Body of pancreas (tissue), 4 donors: ENCODE measurements around the gene EPHB1. TPM values are rescaled to one million over a fixed set of nuclear protein-coding genes. Genes with fewer than 3 reads are reported as not detected.

Experiments used
- ATAC-seq: fragments of 150-250 bp; one replicate; pipeline ENCODE4 v1.9.1; 2016
- DNase-seq, 4 donors: peaks; one replicate each; pipeline ENCODE4 v3.0.0-alpha.2; 2019
- H3K27ac ChIP-seq, 4 donors: fragments of 200-600 bp; sonication (generic); 1 replicate in 3 of 4; 2 replicates in 1 of 4; pipeline versions ENCODE4 v1.5.1 to v1.6.1; 2016 to 2019; ENCODE audit warnings: mild to moderate bottlenecking in 1 of 4, mixed read lengths in 1 of 4, moderate library complexity in 1 of 4
- H3K27me3 ChIP-seq, 2 donors: fragments of 200-600 bp; sonication (generic); one replicate each; pipeline ENCODE4 v1.6.0; 2016; ENCODE audit warnings: mild to moderate bottlenecking in 1 of 2
- H3K36me3 ChIP-seq, 2 donors: fragments of 200-600 bp; sonication (generic); replicated peaks in 1 of 2; 2 replicates each; pipeline ENCODE4 v1.5.1; 2016; ENCODE audit warnings: low read depth in 2 of 2; ENCODE audit not compliant: insufficient read depth in 1 of 2
- H3K4me1 ChIP-seq: fragments of 200-600 bp; sonication (generic); one replicate; pipeline ENCODE4 v1.6.0; 2016
- H3K4me3 ChIP-seq, 2 donors: fragments of 200-600 bp; sonication (generic); 1 replicate in 1 of 2; 2 replicates in 1 of 2; pipeline ENCODE4 v1.5.1; 2016 to 2019
- H3K9me3 ChIP-seq, 3 donors: fragments of 200-600 bp; sonication (generic); 1 replicate in 2 of 3; 2 replicates in 1 of 3; pipeline ENCODE4 v1.5.1; 2016
- POLR2A ChIP-seq, 3 donors: fragments of 450-650 bp; IDR thresholded peaks; one replicate each; pipeline ENCODE4 v1.6.1; 2016; ENCODE audit warnings: antibody characterized with exemption in 3 of 3, mild to moderate bottlenecking in 2 of 3
- WGBS, 2 donors: methylation state at CpG; one replicate each; pipeline ENCODE4 v1.1.5; 2017; 5-methylcytosine and 5-hydroxymethylcytosine counted together
- intact Hi-C: fragments of 100-400 bp; cut with DNase I; formaldehyde crosslinking; loops from one replicate; pipeline ENCODE4 v1.15.1; 2023
- total RNA-seq, 2 donors: library from RNA; depleted of rRNA; stranded (reverse); fragments of >200 nt; gene quantifications; one replicate each; pipeline ENCODE4 v1.1.0, GENCODE V29; 2016
- TF ChIP-seq, protein P1 (sequence below), 7 experiments: fragments of 450-650 bp in 4 of 7; fragments of 200-600 bp in 3 of 7; sonication (generic) in 3 of 7; IDR thresholded peaks; one replicate each; pipeline ENCODE4 v1.5.1; 2016 to 2019; ENCODE audit warnings: antibody characterized with exemption in 7 of 7

The EPHB1 gene
- total RNA-seq, 2 donors from 2014 or later = 1.3 TPM; not detected in 1

DNA sequence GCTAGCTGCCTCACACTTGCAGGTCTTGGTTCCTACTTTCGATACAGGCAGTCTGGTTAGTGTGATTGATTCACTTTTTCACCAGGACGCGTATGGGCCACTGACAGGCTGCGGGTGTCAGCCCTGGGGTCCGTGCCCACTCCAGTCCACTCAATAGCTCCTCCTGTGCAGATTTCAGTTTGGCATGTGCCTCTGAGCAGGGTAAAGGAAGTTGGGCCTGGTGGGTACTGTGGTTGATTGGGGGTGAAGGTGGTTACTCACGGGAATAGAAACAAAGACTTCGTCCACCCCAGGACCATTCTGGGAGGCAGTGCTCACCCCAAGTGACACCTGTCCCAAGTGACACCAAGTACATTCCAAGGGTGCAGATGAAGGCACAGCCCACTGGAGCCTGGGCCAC is 62.3 kb downstream of the EPHB1 start:
- Histone ChIP-seq H3K4me3 (no peak overlapping the region), H3K27me3 (no peaks in the 10 kb centered on the region), H3K4me1 (no peaks in the 10 kb centered on the region), H3K27ac (no peak overlapping the region), H3K9me3 (no peaks in the 10 kb centered on the region), H3K36me3 (no peaks in the 10 kb centered on the region)
- TF ChIP-seq, protein P1, sequence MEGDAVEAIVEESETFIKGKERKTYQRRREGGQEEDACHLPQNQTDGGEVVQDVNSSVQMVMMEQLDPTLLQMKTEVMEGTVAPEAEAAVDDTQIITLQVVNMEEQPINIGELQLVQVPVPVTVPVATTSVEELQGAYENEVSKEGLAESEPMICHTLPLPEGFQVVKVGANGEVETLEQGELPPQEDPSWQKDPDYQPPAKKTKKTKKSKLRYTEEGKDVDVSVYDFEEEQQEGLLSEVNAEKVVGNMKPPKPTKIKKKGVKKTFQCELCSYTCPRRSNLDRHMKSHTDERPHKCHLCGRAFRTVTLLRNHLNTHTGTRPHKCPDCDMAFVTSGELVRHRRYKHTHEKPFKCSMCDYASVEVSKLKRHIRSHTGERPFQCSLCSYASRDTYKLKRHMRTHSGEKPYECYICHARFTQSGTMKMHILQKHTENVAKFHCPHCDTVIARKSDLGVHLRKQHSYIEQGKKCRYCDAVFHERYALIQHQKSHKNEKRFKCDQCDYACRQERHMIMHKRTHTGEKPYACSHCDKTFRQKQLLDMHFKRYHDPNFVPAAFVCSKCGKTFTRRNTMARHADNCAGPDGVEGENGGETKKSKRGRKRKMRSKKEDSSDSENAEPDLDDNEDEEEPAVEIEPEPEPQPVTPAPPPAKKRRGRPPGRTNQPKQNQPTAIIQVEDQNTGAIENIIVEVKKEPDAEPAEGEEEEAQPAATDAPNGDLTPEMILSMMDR (IDR thresholded peaks at IDR 0.05) = no peak
- 67% methylated on average over 7 of the region's 7 CpGs for WGBS, 2 donors
- ATAC-seq = no peak
- DNase-seq = no peak
- intact Hi-C loops = no loop called here

DNA sequence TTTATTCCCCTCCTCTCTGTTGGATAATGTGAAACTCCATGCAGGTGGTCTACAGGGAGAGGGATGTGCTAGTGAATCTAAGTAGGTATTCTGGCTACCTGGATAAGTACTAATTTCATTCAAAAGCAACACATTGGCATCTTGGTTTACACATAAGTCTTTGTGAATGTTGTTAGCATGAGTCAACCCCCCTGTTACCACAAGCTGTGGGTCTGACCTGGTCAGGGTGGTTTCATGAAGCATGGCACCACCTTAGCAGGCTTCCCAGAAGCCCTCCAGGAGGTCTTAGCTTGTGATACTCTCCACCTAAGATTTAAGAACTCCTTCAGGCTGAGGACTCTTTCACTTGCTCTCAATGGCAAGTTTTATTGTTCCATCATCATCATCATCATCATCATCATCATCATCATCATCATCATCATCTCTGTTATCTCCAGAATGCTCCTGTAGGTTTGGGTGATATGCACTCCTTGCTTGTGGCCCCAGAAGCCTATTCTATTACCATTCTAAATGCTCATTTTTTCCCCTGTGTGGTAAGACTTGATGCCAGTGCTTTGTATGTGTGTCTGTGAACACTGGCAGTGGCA is 62.8 kb downstream of the EPHB1 start:
- H3K4me1 ChIP-seq = no peaks in the 10 kb centered on the region
- DNase-seq (no peak), ATAC-seq (no peak)
- H3K9me3 ChIP-seq = no peaks in the 10 kb centered on the region
- intact Hi-C loops = no loop called here
- no peaks in the 10 kb centered on the region for H3K36me3 ChIP-seq
- TF ChIP-seq, protein P1 (IDR thresholded peaks at IDR 0.05) = no peak
- H3K27me3 ChIP-seq = no peaks in the 10 kb centered on the region
- H3K27ac ChIP-seq = no peak overlapping the region
- H3K4me3 ChIP-seq = no peak overlapping the region

DNA sequence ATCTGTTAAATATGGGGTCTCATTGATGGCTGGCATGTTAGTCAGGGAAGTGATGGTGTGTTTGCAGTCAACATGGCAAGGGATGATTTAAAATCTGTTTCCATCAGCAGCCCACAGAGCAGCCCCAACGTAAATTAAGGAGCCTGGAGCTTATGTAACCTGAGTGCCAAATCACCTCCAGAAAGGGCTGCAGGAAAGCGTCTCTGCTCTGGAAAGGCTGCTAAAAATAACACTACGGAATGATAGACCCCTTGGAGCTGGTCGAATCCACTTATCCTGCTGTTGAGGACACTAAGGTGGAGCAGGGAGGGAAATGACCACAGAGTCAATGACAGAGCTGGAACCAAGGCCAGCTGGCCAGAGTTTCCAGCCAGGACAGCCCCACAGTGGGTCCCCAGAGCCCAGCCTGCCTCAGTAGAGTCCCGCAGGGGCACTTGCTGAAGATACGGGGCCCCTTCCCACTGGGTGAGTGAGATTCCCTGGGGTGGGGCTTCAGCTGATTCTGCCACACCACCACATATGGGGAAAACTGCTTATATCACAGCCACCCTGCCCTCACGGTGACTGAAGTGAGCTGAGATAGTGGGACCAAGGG is 63.5 kb downstream of the EPHB1 start:
- TF ChIP-seq, protein P1 (IDR thresholded peaks at IDR 0.05) = no peak
- TF ChIP-seq POLR2A (IDR thresholded peaks at IDR 0.05) = no peak
- H3K4me3 ChIP-seq = no peak overlapping the region
- WGBS, 2 donors = 51 to 55% methylated on average over 7 of the region's 7 CpGs
- H3K9me3 ChIP-seq = no peaks in the 10 kb centered on the region
- no peaks in the 10 kb centered on the region for H3K4me1 ChIP-seq
- H3K27me3 ChIP-seq = no peaks in the 10 kb centered on the region
- ATAC-seq = no peak
- no peak for DNase-seq
- H3K27ac ChIP-seq = no peak overlapping the region
- no peaks in the 10 kb centered on the region for H3K36me3 ChIP-seq
- intact Hi-C loops = no loop called here

DNA sequence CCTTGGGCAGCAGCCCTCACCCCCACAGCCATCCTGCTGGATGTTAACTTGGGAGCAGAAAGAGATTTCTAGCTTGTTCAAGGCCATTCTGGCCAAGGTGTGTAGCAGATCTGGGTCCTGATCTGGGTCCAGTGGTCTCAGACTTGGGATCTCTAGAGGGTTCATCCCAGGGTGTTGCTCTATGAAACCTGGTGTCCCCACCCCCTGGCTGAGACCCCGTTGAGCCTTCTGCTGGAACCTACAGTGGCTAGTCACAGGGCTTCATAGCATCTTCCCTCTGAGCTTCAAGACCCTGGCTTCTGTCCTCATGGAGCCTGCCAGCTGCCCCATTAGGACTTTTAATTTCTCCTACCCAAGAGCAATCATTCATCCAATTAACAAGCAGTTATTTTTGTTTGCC is 64.3 kb downstream of the EPHB1 start:
- intact Hi-C loops = no loop called here
- 31 to 60% methylated on average over 1 of the region's 1 CpG for WGBS, 2 donors
- Histone ChIP-seq H3K27ac (no peak overlapping the region), H3K4me3 (no peak overlapping the region), H3K36me3 (no peaks in the 10 kb centered on the region), H3K9me3 (no peaks in the 10 kb centered on the region), H3K27me3 (no peaks in the 10 kb centered on the region), H3K4me1 (no peaks in the 10 kb centered on the region)
- no peak for DNase-seq
- TF ChIP-seq POLR2A (IDR thresholded peaks at IDR 0.05) = no peak
- TF ChIP-seq, protein P1 (IDR thresholded peaks at IDR 0.05) = no peak
- no peak for ATAC-seq

DNA sequence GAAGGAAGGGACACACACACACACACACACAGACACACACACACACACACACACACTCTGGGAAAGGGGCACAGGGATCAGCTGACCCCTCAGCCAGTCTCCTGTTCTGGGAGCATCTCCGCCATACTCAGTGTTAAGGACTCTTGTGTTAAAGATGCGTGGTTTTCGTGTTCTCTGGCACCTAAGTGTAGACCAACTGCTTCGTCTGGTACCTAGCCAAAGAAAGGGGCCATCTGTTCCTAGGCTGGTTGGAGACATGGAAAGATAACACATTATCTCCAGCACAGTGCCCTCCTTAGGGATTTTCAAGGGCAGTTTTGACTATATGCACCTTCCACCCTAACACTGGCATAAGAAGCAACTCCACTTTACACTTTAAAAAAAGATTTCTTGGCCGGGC is 65.1 kb downstream of the EPHB1 start:
- TF ChIP-seq, protein P1 (IDR thresholded peaks at IDR 0.05) = no peak
- TF ChIP-seq POLR2A (IDR thresholded peaks at IDR 0.05) = no peak
- intact Hi-C loops = no loop called here
- no peaks in the 10 kb centered on the region for H3K27me3 ChIP-seq
- no peak overlapping the region for H3K4me3 ChIP-seq
- H3K9me3 ChIP-seq = no peaks in the 10 kb centered on the region
- H3K4me1 ChIP-seq = no peaks in the 10 kb centered on the region
- ATAC-seq (no peak), DNase-seq (no peak)
- 90 to 91% methylated on average over 5 of the region's 5 CpGs for WGBS, 2 donors
- no peak overlapping the region for H3K27ac ChIP-seq
- H3K36me3 ChIP-seq = no peaks in the 10 kb centered on the region
